ENCODE results near the gene RAB40B.

- no peak for TF ChIP-seq RAD21 (IDR thresholded peaks at IDR 0.05)
- no peak for TF ChIP-seq CTCF (IDR thresholded peaks at IDR 0.05; ENCODE audit: low read depth, low read length, missing input control)
- TF ChIP-seq EGR1 (IDR thresholded peaks at IDR 0.05; ENCODE audit: low read depth in 2 of 2) = no peak
- TF ChIP-seq MAX (IDR thresholded peaks at IDR 0.05) = no peak
- no peak for TF ChIP-seq SP1 (IDR thresholded peaks at IDR 0.05)
- TF ChIP-seq JUND (IDR thresholded peaks at IDR 0.05) = no peak
- TF ChIP-seq YY1 (IDR thresholded peaks at IDR 0.05) = no peak
- TF ChIP-seq TAF1 (conservative IDR thresholded peaks at IDR 0.05) = no peak
- no peak for TF ChIP-seq REST (IDR thresholded peaks at IDR 0.05)
- TF ChIP-seq ZBTB33 (IDR thresholded peaks at IDR 0.05) = no peak
- no peak for TF ChIP-seq ATF3 (IDR thresholded peaks at IDR 0.05)
- TF ChIP-seq HNF4A (conservative IDR thresholded peaks at IDR 0.05) = no peak
- no peak for TF ChIP-seq RXRA (IDR thresholded peaks at IDR 0.05)
- no peak for TF ChIP-seq GABPA (IDR thresholded peaks at IDR 0.05 in 1 of 2, conservative IDR thresholded peaks at IDR 0.05 in 1 of 2)
Observed at GRCh38 chr17:82704886-82705285, 6.4 kb upstream of the RAB40B start.

Data from liver (tissue), 3 donors.